Suprapubic skin (tissue), 4 donors: ENCODE data around the gene INSM1. TPM values are rescaled to one million over a fixed set of nuclear protein-coding genes. Genes with fewer than 3 reads are reported as not detected.

Experiments used
- DNase-seq, 2 donors: peaks; one replicate each; pipeline ENCODE4 v3.0.0-alpha.2; 2019; ENCODE audit warnings: low spot score in 2 of 2
- H3K27ac ChIP-seq: fragments of 200-600 bp; sonication (generic); one replicate; pipeline ENCODE4 v1.5.1; 2019
- H3K27me3 ChIP-seq: fragments of 200-600 bp; sonication (generic); one replicate; pipeline ENCODE4 v1.5.1; 2019
- H3K36me3 ChIP-seq: fragments of 200-600 bp; sonication (generic); one replicate; pipeline ENCODE4 v1.5.1; 2019
- H3K4me1 ChIP-seq: fragments of 200-600 bp; sonication (generic); one replicate; pipeline ENCODE4 v1.5.1; 2019
- H3K4me3 ChIP-seq: fragments of 200-600 bp; sonication (generic); one replicate; pipeline ENCODE4 v1.5.1; 2019; ENCODE audit warnings: mild to moderate bottlenecking
- H3K9me3 ChIP-seq: fragments of 200-600 bp; sonication (generic); one replicate; pipeline ENCODE4 v1.5.1; 2019
- CTCF ChIP-seq, 2 donors: fragments of 200-600 bp in 1 of 2; fragments of 450-650 bp in 1 of 2; sonication (generic) in 1 of 2; IDR thresholded peaks; one replicate each; pipeline ENCODE4 v1.5.1; 2016 to 2019; ENCODE audit warnings: antibody characterized with exemption in 2 of 2, mild to moderate bottlenecking in 1 of 2, moderate library complexity in 1 of 2
- EP300 ChIP-seq: sonication (generic); formaldehyde crosslinking; IDR thresholded peaks from one replicate; pipeline ENCODE4 v1.6.1; 2017; ENCODE audit warnings: antibody characterized with exemption
- POLR2A ChIP-seq, 2 donors: fragments of 450-650 bp; IDR thresholded peaks; one replicate each; pipeline ENCODE4 v1.6.1; 2017; ENCODE audit warnings: antibody characterized with exemption in 2 of 2, mild to moderate bottlenecking in 2 of 2, moderate library complexity in 2 of 2
- POLR2AphosphoS5 ChIP-seq, 3 donors: sonication (generic); formaldehyde crosslinking; IDR thresholded peaks; one replicate each; pipeline ENCODE4 v1.6.1; 2017; ENCODE audit warnings: antibody characterized with exemption in 3 of 3
- WGBS: methylation state at CpG from one replicate; pipeline ENCODE4 v1.1.5; 2018; 5-methylcytosine and 5-hydroxymethylcytosine counted together
- total RNA-seq, 4 donors: library from RNA; depleted of rRNA; stranded (reverse); fragments of >200 nt; gene quantifications; one replicate each; pipeline ENCODE4 v1.1.0, GENCODE V29; 2016

The INSM1 gene
- total RNA-seq, 4 donors from 2014 or later: not detected

- Histone ChIP-seq H3K4me1 (no peaks in the 10 kb centered on the region), H3K27me3 (no peaks in the 10 kb centered on the region), H3K4me3 (no peak overlapping the region), H3K27ac (no peak overlapping the region), H3K36me3 (peaks cover 4% of the 10 kb centered on the region), H3K9me3 (no peaks in the 10 kb centered on the region)
- whole genome bisulfite sequencing: 81% methylated on average over 13 of the region's 13 CpGs
- TF ChIP-seq EP300 (no peak), CTCF (IDR thresholded peaks at IDR 0.05) (no peak), POLR2A (IDR thresholded peaks at IDR 0.05) (no peak), POLR2AphosphoS5 (IDR thresholded peaks at IDR 0.05) (no peak)
- no peak for DNase-seq
These were observed 31.9 kb downstream of the INSM1 start for GRCh38 chr20:20399531-20400500.

DNA sequence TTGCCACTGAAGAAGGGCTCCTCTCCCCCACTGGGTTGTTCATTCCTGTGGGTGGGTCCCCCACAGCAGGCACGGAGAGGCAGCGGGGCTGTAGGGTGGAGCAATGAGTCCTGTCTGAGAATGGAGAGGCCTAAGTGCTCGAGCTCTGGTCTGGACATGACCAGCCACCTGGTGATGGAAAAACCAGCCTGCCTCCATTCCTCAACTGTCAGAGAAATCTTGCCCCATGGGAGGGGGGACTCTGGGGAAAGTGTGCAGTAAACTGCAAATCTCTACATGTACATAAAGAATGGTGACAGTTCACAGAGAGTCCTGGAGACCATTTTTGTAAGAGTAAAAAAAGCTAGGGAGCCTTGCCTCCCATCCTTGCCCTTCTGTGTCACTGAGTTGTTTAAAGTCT lies 34.1 kb downstream of the INSM1 start:
- no peak for TF ChIP-seq POLR2AphosphoS5 (IDR thresholded peaks at IDR 0.05)
- no peak for TF ChIP-seq POLR2A (IDR thresholded peaks at IDR 0.05)
- no peak for TF ChIP-seq CTCF (IDR thresholded peaks at IDR 0.05)
- no peak for TF ChIP-seq EP300
- Histone ChIP-seq H3K4me3 (no peak overlapping the region), H3K27me3 (no peaks in the 10 kb centered on the region), H3K4me1 (no peaks in the 10 kb centered on the region), H3K9me3 (no peaks in the 10 kb centered on the region), H3K27ac (no peak overlapping the region), H3K36me3 (peaks cover 4% of the 10 kb centered on the region)
- no peak for DNase-seq
- WGBS: no CpG with 5 or more reads among the region's 3 CpGs

DNA sequence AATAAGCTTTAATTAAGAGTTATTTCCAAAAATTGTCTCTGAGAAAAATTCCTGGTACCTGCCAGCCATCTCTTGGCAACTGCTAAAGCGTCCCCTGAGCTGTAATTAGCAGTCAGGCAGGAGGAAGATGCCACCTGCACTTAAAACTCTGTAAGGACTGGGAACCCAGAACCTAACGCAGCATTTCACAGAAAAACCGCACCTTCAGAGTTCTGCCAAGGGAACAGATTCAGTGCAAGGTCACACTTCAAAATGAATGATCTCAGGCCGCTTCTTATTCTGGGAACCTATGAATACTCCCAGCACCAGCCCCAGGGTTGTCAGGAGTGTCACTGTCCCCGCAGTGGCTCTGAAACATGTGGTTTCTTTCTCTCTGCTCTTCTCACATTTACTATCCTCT lies 36.7 kb downstream of the INSM1 start:
- no peak for DNase-seq
- WGBS: 95% methylated on average over 5 of the region's 5 CpGs
- no peaks in the 10 kb centered on the region for H3K27me3 ChIP-seq
- peaks cover 4% of the 10 kb centered on the region for H3K36me3 ChIP-seq
- H3K9me3 ChIP-seq: no peaks in the 10 kb centered on the region
- no peak overlapping the region for H3K27ac ChIP-seq
- H3K4me1 ChIP-seq: no peaks in the 10 kb centered on the region
- H3K4me3 ChIP-seq: no peak overlapping the region
- no peak for TF ChIP-seq EP300
- no peak for TF ChIP-seq CTCF (IDR thresholded peaks at IDR 0.05)
- TF ChIP-seq POLR2AphosphoS5 (IDR thresholded peaks at IDR 0.05): no peak
- no peak for TF ChIP-seq POLR2A (IDR thresholded peaks at IDR 0.05)

GRCh38 chr20:20405623-20406022 lies 37.7 kb downstream of the INSM1 start:
- H3K36me3 ChIP-seq: peaks cover 4% of the 10 kb centered on the region

GRCh38 chr20:20406306-20406705 lies 38.4 kb downstream of the INSM1 start:
- peaks cover 4% of the 10 kb centered on the region for H3K36me3 ChIP-seq
- no peaks in the 10 kb centered on the region for H3K9me3 ChIP-seq
- no peak for DNase-seq
- H3K27me3 ChIP-seq: no peaks in the 10 kb centered on the region
- TF ChIP-seq CTCF (IDR thresholded peaks at IDR 0.05): no peak
- TF ChIP-seq EP300: no peak
- TF ChIP-seq POLR2AphosphoS5 (IDR thresholded peaks at IDR 0.05): no peak
- no peak for TF ChIP-seq POLR2A (IDR thresholded peaks at IDR 0.05)
- no peaks in the 10 kb centered on the region for H3K4me1 ChIP-seq
- H3K4me3 ChIP-seq: no peak overlapping the region
- WGBS: 73% methylated on average over 2 of the region's 2 CpGs
- H3K27ac ChIP-seq: no peak overlapping the region

More at GRCh38 chr20:20405623-20406022, 37.7 kb downstream of the INSM1 start:
- no peak overlapping the region for H3K4me3 ChIP-seq
- 91% methylated on average over 10 of the region's 10 CpGs for WGBS
- H3K9me3 ChIP-seq: no peaks in the 10 kb centered on the region
- H3K4me1 ChIP-seq: no peaks in the 10 kb centered on the region
- H3K27ac ChIP-seq: no peak overlapping the region
- DNase-seq: no peak
- H3K27me3 ChIP-seq: no peaks in the 10 kb centered on the region
- TF ChIP-seq EP300 (no peak), POLR2A (IDR thresholded peaks at IDR 0.05) (no peak)
